Right hindlimb (tissue), 1 donor: Measurements from ENCODE around the gene TM7SF2.

Experiments
- DNase-seq: peaks from one replicate; pipeline ENCODE4 v3.0.0-alpha.2; 2018

The TM7SF2 gene

GRCh38 chr11:65159012-65159411, 47.3 kb downstream of the TM7SF2 start:
- no peak for DNase-seq

GRCh38 chr11:65160643-65161042, 49.0 kb downstream of the TM7SF2 start:
- no peak for DNase-seq

GRCh38 chr11:65163684-65164083, 52.0 kb downstream of the TM7SF2 start:
- DNase-seq = no peak
